MG63 (cell line): Measurements from ENCODE around the gene APBB2. TPM values are rescaled to one million over a fixed set of nuclear protein-coding genes. Genes with fewer than 3 reads are reported as not detected.

ENCODE experiments used
- DNase-seq: peaks from one replicate; pipeline ENCODE4 v3.0.0-alpha.2; 2020
- H3K27me3 ChIP-seq: fragments of 250-450 bp; sonication (Bioruptor Pico); 2 replicates; pipeline ENCODE4 v1.5.1; 2020; ENCODE audit warnings: mild to moderate bottlenecking, moderate library complexity
- H3K36me3 ChIP-seq: fragments of 250-450 bp; sonication (Bioruptor Pico); 2 replicates; pipeline ENCODE4 v1.5.1; 2020; ENCODE audit warnings: mild to moderate bottlenecking, moderate library complexity
- H3K4me3 ChIP-seq: fragments of 250-450 bp; sonication (Bioruptor Pico); 2 replicates; pipeline ENCODE4 v1.5.1; 2020; ENCODE audit warnings: mild to moderate bottlenecking, moderate library complexity
- H3K9me3 ChIP-seq: fragments of 250-450 bp; sonication (Bioruptor Pico); 2 replicates; pipeline ENCODE4 v1.5.1; 2020; ENCODE audit warnings: mild to moderate bottlenecking, moderate library complexity
- total RNA-seq: library from RNA; depleted of rRNA; stranded (reverse); fragments of >200 nt; shearing (Covaris generic); gene quantifications from 2 replicates; pipeline ENCODE4 v1.2.3, GENCODE V29; 2014; ENCODE audit warnings: low replicate concordance

APBB2 gene
- total RNA-seq, 1 experiment from 2014 or later, result 36.1 TPM

DNA sequence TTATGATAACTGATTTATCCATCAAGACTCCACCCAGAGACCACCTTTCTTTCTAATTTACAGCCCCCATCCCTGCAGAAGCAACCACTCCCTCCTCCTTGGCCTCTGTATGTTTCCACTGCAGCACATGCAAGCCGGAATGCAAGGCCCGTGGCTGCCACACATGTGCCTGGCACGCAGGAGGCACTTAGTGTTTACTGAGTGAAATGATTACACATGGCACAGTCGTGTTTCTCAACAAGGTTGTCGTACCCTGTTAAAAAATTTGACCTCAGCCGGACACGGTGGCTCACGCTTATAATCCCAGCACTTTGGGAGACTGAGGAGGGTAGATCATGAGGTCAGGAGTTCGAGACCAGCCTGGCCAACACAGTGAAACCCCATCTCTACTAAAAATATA lies 104.3 kb downstream of the APBB2 start:
- no peak overlapping the region for H3K4me3 ChIP-seq
- H3K36me3 ChIP-seq, result no peaks in the 10 kb centered on the region
- DNase-seq, result no peak
- H3K27me3 ChIP-seq, result no peaks in the 10 kb centered on the region
- no peaks in the 10 kb centered on the region for H3K9me3 ChIP-seq

DNA sequence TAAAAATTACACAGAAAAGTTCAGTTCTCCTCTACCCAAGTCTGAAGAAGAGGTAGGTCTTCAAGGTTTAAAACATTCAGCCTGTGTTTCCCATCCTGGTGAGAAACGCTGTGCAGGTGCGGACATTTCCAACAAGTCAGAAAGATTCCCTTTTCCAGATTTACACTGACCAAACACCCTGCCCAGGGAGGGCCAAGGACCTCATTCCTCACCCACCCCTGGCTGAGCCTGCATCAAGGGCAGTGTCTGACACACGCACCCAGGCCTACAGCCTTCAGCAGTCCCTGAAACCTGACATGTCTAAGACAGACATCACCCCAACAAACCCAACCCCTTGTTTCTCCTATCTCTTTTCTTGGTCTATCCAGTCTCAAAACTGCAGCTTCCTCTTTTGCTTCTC lies 105.9 kb downstream of the APBB2 start:
- no peaks in the 10 kb centered on the region for H3K36me3 ChIP-seq
- H3K4me3 ChIP-seq, result no peak overlapping the region
- H3K9me3 ChIP-seq, result no peaks in the 10 kb centered on the region
- no peak for DNase-seq
- H3K27me3 ChIP-seq, result no peaks in the 10 kb centered on the region

DNA sequence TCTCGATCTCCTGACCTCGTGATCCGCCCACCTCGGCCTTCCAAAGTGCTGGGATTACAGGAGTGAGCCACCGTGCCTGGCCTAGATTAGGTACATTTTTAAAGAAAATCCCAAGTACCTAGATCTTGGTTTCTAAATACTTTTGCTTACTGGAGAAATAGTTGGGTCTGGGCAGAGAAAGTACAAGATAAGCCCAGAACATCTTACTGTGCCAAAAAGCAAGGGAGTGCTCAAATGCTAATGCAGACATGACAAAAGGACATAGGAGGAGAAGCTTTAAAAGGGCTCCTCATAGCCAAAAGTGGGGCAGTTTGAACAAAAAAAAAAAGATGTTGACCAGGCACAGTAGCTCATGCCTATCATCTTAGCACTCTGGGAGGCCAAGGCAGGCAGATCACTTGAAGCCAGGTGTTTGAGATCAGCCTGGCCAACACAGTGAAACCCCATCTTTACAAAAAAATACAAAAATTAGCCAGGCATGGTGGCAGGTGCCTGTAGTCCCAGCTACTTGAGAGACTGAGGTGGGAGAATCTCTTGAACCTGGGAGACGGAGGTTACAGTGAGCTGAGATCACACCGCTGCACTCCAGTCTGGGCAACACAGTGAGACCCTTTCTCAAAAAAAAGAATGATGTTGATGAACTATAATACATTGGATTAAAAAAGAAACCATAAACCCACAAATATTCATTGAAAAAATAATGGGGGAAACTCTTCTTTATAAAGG lies 107.5 kb downstream of the APBB2 start:
- Histone ChIP-seq H3K36me3 (no peaks in the 10 kb centered on the region), H3K27me3 (no peaks in the 10 kb centered on the region), H3K4me3 (no peak overlapping the region), H3K9me3 (no peaks in the 10 kb centered on the region)
- DNase-seq, result no peak

DNA sequence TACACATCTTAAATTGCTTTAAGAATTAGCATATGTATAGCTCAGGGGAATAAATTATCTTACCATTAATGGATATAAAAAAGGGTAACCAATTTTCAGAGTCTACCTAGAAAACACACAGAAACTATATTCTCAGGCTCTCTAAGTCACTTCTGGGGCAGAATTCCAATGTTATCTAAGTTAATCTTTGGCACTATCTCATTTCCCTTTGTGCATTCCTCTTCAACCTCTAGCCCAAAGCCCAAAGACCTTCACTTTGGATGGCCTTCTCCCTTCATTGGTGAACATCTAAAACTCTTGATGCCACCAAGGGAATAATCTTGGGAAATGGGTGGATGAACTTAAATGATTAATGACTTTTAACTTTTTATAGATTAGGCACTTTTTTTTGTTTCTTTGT lies 108.3 kb downstream of the APBB2 start:
- Histone ChIP-seq H3K36me3 (no peaks in the 10 kb centered on the region), H3K9me3 (no peaks in the 10 kb centered on the region), H3K4me3 (no peak overlapping the region), H3K27me3 (no peaks in the 10 kb centered on the region)
- no peak for DNase-seq

DNA sequence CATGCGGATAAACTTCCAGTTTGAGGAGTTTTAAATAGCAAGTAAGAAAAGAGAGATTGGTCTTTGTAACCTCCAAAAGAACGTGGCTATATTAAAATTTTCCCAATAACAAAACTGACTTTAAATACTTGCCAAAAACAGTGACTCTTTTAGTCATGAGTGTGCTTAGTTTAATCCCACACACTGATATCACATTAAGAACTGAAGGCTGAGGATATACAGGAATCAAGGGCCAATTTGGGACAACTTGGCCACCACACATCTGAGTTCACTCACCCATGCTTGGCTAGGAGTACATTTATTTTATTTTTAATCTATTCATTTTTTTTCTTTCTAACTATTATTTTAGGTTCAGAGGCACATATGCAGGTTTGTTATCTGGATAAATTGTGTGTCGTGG lies 110.2 kb downstream of the APBB2 start:
- no peak for DNase-seq

DNA sequence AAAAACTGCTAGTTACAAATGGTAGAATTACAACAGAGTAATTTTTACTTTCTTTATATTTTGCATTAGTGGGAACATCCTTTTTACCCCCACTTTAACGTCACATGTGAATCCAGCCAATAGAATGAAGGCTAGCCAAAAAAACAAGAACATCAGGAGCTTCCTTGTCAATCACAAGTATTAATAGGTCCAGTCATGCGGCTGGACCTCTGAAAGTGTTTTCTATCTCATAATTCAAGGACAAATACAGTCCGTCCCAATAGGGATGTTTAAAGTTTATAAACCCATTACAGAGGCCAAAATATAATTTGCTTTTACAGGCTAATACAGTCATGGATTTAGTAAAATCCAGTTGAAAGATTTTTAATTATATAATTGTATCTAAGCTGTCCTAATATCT lies 110.7 kb downstream of the APBB2 start:
- no peak for DNase-seq
- no peak overlapping the region for H3K4me3 ChIP-seq
- H3K9me3 ChIP-seq, result no peaks in the 10 kb centered on the region
- no peaks in the 10 kb centered on the region for H3K36me3 ChIP-seq
- H3K27me3 ChIP-seq, result no peaks in the 10 kb centered on the region

More for the DNA sequence above, 110.2 kb downstream of the APBB2 start:
- Histone ChIP-seq H3K4me3 (no peak overlapping the region), H3K36me3 (no peaks in the 10 kb centered on the region), H3K9me3 (no peaks in the 10 kb centered on the region), H3K27me3 (no peaks in the 10 kb centered on the region)

- Histone ChIP-seq H3K27me3 (no peaks in the 10 kb centered on the region), H3K36me3 (no peaks in the 10 kb centered on the region), H3K9me3 (no peaks in the 10 kb centered on the region), H3K4me3 (no peak overlapping the region)
- no peak for DNase-seq
These were observed 111.8 kb downstream of the APBB2 start for GRCh38 chr4:41102414-41103092.

DNA sequence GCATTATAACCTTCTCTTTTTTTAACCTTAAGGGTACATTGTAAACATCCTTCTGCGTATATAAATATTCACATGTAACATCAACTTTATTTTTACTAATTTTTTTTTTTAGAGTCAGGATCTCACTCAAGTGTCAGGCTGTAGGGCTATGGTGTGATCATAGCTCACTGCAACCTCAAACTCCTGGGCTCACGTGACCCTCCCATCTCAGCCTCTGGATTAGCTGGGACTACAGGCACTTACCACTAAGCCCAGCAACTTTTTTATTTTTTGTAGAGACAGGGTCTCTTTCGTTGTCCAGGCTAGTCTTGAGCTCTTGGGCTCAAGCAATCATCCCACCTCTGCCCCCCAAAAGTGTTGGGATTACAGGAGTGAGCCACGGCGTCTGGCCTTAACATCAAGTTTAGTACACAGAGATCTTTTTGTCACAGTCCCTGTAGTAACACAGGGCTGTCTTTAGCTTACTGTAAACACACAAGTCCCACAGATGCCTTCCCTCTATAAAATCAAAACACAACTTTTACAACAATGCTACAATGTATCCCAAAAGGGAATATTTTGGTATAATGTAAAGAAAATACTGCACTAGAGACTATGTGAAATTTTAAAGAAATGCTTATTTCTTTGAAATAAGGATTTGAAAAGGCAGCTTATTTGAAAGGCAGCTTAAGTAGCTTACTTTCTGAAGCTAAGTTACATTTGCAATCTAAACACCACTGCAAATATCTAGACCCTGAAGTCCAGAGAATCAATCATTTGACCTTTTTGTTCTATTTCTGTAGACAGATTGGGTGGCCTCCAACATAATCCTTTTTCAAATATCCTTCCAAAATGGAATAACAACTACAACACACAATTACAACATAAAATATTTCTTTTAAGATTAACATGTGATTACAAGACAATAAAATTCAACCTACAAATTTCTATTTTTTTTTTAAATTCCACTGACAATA lies 116.0 kb downstream of the APBB2 start:
- DNase-seq, result no peak
- no peak overlapping the region for H3K4me3 ChIP-seq
- no peaks in the 10 kb centered on the region for H3K27me3 ChIP-seq
- no peaks in the 10 kb centered on the region for H3K9me3 ChIP-seq
- no peaks in the 10 kb centered on the region for H3K36me3 ChIP-seq

DNA sequence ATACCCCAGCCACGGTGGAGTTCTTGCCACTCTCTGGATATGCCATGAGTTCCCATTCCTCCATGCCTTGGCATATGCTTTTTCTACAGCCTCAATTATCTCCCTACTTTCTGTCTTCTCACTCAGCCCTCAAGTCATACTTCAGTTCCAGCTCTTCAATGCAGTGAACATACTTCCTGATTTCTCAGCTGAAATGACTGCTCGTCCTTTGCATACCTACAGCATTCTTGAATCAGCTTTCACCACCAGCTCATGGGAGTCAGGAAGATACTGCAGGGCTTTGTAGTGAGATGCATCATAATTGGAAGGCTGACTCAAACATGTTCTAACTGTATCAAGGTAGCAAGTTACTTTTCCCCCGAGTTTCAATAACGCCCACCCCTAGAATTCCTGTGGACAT lies 118.4 kb downstream of the APBB2 start:
- no peaks in the 10 kb centered on the region for H3K9me3 ChIP-seq
- no peak for DNase-seq
- no peak overlapping the region for H3K4me3 ChIP-seq
- no peaks in the 10 kb centered on the region for H3K27me3 ChIP-seq
- H3K36me3 ChIP-seq, result no peaks in the 10 kb centered on the region

DNA sequence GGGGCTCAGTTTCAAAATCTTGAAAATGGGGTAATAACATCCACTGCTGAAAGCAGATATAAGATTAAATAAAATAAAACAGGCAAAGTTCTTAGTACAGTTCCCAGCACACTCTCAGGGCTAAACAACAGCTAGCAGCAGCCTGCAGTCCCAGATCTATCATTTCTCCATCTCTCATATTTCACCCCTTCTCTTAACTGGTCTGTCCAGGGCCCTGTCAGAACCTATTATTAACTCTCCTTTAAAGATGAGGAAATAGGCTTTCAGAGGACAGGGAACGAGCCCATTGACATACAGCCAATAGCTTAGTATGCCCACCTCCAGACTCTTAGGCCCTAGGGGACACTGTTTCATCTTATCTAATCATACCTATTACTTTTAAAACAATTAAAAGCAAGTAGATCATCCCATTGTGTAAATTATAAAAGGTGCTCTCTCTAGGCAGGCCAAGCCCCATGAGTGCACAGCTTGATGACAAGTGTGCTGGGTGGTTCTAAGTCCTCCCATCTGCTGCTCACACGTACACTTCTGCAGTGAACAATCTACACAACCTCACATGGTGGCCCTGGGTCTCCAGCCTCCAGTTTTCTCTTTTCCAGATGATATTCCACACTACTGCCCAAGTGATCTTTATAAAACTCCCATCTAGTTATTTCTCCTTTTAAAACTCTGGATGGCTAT lies 119.0 kb downstream of the APBB2 start:
- H3K4me3 ChIP-seq, result no peak overlapping the region
- no peaks in the 10 kb centered on the region for H3K9me3 ChIP-seq
- H3K27me3 ChIP-seq, result no peaks in the 10 kb centered on the region
- no peaks in the 10 kb centered on the region for H3K36me3 ChIP-seq
- DNase-seq, result no peak

DNA sequence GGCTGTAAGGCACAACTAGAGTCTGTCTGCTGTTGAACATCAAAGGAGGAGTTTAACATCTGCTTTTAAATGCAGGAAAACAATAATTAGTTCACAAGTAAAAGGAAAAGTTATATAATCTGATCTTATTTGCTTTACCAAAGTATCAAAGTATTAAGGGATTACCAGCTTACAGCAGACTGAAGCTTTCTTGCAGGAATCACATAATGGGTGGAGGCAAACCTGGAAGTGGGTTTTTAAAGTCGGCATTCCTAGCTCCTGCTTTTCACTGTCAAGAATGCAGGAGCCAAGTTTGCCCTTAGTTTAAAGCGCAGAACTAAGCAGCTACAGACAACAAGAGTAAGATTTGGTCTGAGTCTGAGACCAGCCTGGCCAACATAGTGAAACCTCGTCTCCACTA lies 122.2 kb downstream of the APBB2 start:
- no peak overlapping the region for H3K4me3 ChIP-seq
- H3K27me3 ChIP-seq, result no peaks in the 10 kb centered on the region
- H3K9me3 ChIP-seq, result no peaks in the 10 kb centered on the region
- DNase-seq, result no peak
- H3K36me3 ChIP-seq, result no peaks in the 10 kb centered on the region

DNA sequence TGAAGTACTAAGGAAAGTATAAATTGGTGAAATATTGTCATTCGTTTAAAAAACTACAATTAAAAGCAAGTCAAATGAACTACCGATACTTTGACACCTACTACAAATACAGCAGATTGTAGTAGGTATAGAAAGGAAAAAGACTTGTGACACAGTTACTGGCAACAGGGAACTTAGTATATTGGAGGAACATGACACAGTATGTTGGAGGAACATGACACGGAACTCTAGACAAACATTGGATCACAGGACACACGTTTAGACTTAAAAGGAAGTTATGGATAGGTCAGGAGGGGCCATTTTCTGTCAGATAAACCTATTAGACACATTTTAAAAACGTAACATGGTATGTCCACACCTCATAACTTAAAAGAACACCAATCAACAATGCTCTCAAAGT lies 132.5 kb downstream of the APBB2 start:
- no peaks in the 10 kb centered on the region for H3K36me3 ChIP-seq
- DNase-seq, result no peak
- no peak overlapping the region for H3K4me3 ChIP-seq

DNA sequence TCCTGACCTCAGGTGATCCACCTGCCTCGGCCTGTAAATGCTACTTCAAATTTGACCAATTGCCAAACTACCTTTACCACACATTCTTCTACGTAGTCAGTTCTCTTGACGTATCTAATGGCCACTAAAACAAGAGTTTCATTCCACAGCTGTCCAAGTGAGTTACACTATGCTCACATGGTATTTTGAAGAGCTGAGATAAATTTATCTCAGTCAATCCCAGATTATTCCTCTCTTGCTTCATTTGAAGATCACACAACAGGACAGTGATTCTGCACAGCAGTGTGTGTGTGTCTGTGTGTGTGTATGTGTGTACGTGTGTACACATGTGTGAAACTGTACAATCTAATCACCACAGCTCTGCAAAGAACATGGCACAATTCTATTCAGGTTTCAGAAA lies 133.4 kb downstream of the APBB2 start:
- no peak for DNase-seq
- Histone ChIP-seq H3K9me3 (no peaks in the 10 kb centered on the region), H3K36me3 (no peaks in the 10 kb centered on the region), H3K4me3 (no peak overlapping the region), H3K27me3 (no peaks in the 10 kb centered on the region)

More for the DNA sequence above, 132.5 kb downstream of the APBB2 start:
- Histone ChIP-seq H3K9me3 (peaks cover 4% of the 10 kb centered on the region; the same call in 1 of the 2 replicates), H3K27me3 (no peaks in the 10 kb centered on the region)

- H3K27me3 ChIP-seq, result no peaks in the 10 kb centered on the region
These were observed 134.3 kb downstream of the APBB2 start for GRCh38 chr4:41079881-41080560.

GRCh38 chr4:41077628-41078027 lies 136.7 kb downstream of the APBB2 start:
- no peaks in the 10 kb centered on the region for H3K9me3 ChIP-seq
- H3K4me3 ChIP-seq, result no peak overlapping the region
- no peak for DNase-seq
- no peaks in the 10 kb centered on the region for H3K36me3 ChIP-seq
- no peaks in the 10 kb centered on the region for H3K27me3 ChIP-seq

More at GRCh38 chr4:41079881-41080560, 134.3 kb downstream of the APBB2 start:
- Histone ChIP-seq H3K4me3 (no peak overlapping the region), H3K9me3 (no peaks in the 10 kb centered on the region), H3K36me3 (no peaks in the 10 kb centered on the region)
- DNase-seq, result no peak

DNA sequence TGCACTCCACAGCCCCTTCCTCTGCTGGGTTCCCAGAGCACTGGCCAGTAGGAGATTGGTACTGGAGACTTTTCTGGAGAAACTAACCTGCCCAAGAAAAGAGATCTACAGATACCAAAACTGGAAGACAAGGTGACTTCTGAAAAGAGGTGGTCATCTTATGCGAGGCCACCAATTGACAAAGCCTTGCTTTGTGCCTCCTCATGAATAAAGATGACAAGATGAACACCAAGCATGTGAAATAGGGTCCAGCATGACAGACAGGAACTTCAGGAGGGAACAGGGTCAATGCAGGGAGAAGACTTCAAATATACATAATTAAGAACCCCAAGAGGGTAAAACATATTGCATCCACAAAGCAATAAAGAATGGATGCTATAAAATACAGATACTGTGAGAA lies 137.9 kb downstream of the APBB2 start:
- H3K9me3 ChIP-seq, result no peaks in the 10 kb centered on the region
- H3K27me3 ChIP-seq, result no peaks in the 10 kb centered on the region
- no peak for DNase-seq
- H3K4me3 ChIP-seq, result no peak overlapping the region
- no peaks in the 10 kb centered on the region for H3K36me3 ChIP-seq
